Hepatocyte (in vitro differentiated cells): Measurements from ENCODE around the gene ANKS3. TPM values are rescaled to one million over a fixed set of nuclear protein-coding genes. Genes with fewer than 3 reads are reported as not detected.

Experiments used
- DNase-seq: peaks from one replicate; pipeline ENCODE4 v3.0.0-alpha.2; 2016; ENCODE audit warnings: low spot score
- H2AFZ ChIP-seq: fragments of 200-600 bp; sonication (generic); 2 replicates; pipeline ENCODE4 v1.6.0; 2016; ENCODE audit warnings: antibody characterized with exemption, mild to moderate bottlenecking
- H3K27ac ChIP-seq: fragments of 200-600 bp; sonication (generic); 2 replicates; pipeline ENCODE4 v1.5.1; 2016; ENCODE audit warnings: mild to moderate bottlenecking
- H3K27me3 ChIP-seq: fragments of 200-600 bp; sonication (generic); 2 replicates; pipeline ENCODE4 v1.6.1; 2016
- H3K36me3 ChIP-seq: fragments of 200-600 bp; sonication (generic); replicated peaks from 2 replicates; pipeline ENCODE4 v1.5.1; 2016; ENCODE audit warnings: low read depth; ENCODE audit not compliant: insufficient read depth
- H3K4me1 ChIP-seq: fragments of 200-600 bp; sonication (generic); 2 replicates; pipeline ENCODE4 v1.5.1; 2016; ENCODE audit warnings: mild to moderate bottlenecking, moderate library complexity; ENCODE audit not compliant: insufficient read depth
- H3K4me2 ChIP-seq: fragments of 200-600 bp; sonication (generic); 2 replicates; pipeline ENCODE4 v1.6.0; 2016
- H3K4me3 ChIP-seq: fragments of 200-600 bp; sonication (generic); 2 replicates; pipeline ENCODE4 v1.5.1; 2016; ENCODE audit warnings: mild to moderate bottlenecking
- H3K79me2 ChIP-seq: fragments of 200-600 bp; sonication (generic); 2 replicates; pipeline ENCODE4 v1.6.0; 2017; ENCODE audit warnings: mild to moderate bottlenecking
- H3K9me2 ChIP-seq: fragments of 200-600 bp; sonication (generic); replicated peaks from 2 replicates; pipeline ENCODE4 v1.6.0; 2017; ENCODE audit warnings: mild to moderate bottlenecking; ENCODE audit not compliant: insufficient read depth
- H3K9me3 ChIP-seq: fragments of 200-600 bp; sonication (generic); 2 replicates; pipeline ENCODE4 v1.5.1; 2016; ENCODE audit warnings: low read depth, mild to moderate bottlenecking
- H4K20me1 ChIP-seq: fragments of 200-600 bp; sonication (generic); 2 replicates; pipeline ENCODE4 v1.6.0; 2016; ENCODE audit warnings: mild to moderate bottlenecking; ENCODE audit not compliant: insufficient read depth, poor library complexity, severe bottlenecking
- CTCF ChIP-seq: fragments of 200-600 bp; sonication (generic); IDR thresholded peaks from 2 replicates; pipeline ENCODE4 v1.5.1; 2016; ENCODE audit warnings: antibody characterized with exemption, mild to moderate bottlenecking; ENCODE audit not compliant: poor library complexity
- EZH2 ChIP-seq: fragments of 200-600 bp; sonication (generic); IDR thresholded peaks from 2 replicates; pipeline ENCODE4 v1.6.1; 2016; ENCODE audit warnings: antibody characterized with exemption, mild to moderate bottlenecking, borderline replicate concordance
- EZH2phosphoT487 ChIP-seq: fragments of 200-600 bp; sonication (generic); IDR thresholded peaks from one replicate; pipeline ENCODE4 v1.6.1; 2018; ENCODE audit warnings: antibody characterized with exemption, mild to moderate bottlenecking, low read depth, moderate library complexity; ENCODE audit not compliant: unreplicated experiment, severe bottlenecking
- WGBS: methylation state at CpG from one replicate; pipeline ENCODE4 v1.1.6; 2016; ENCODE audit warnings: low lambda C conversion rate; ENCODE audit errors: missing lambda C conversion rate; 5-methylcytosine and 5-hydroxymethylcytosine counted together
- polyA plus RNA-seq: library from polyadenylated mRNA; unstranded; fragments of >200 nt; fragmentation: Nextera tagmentation; extraction: Ambion mirVana; gene quantifications from 2 replicates; pipeline ENCODE4 v1.2.1, GENCODE V29; 2016
- total RNA-seq: library from RNA; depleted of rRNA; stranded (reverse); fragments of >200 nt; gene quantifications from 2 replicates; pipeline ENCODE4 v1.2.3, GENCODE V29; 2014

The ANKS3 gene
- total and polyA plus RNA-seq, 2 experiments from 2014 or later = 11.7 to 17.4 TPM

GRCh38 chr16:4748682-4749411, 14.8 kb upstream of the ANKS3 start:
- H2AFZ ChIP-seq = no peak overlapping the region
- no peaks in the 10 kb centered on the region for H3K4me1 ChIP-seq
- H3K27ac ChIP-seq = no peak overlapping the region
- no peaks in the 10 kb centered on the region for H4K20me1 ChIP-seq
- no peaks in the 10 kb centered on the region for H3K27me3 ChIP-seq
- 95% methylated on average over 16 of the region's 16 CpGs for WGBS
- no peak overlapping the region for H3K4me2 ChIP-seq
- H3K9me2 ChIP-seq = no peaks in the 10 kb centered on the region
- no peak for DNase-seq
- H3K9me3 ChIP-seq = no peaks in the 10 kb centered on the region
- H3K4me3 ChIP-seq = no peak overlapping the region
- TF ChIP-seq EZH2 (no peak), CTCF (no peak), EZH2phosphoT487 (no peak)
- no peaks in the 10 kb centered on the region for H3K36me3 ChIP-seq
- H3K79me2 ChIP-seq = no peaks in the 10 kb centered on the region

GRCh38 chr16:4747906-4748681, 14.0 kb upstream of the ANKS3 start:
- 94% methylated on average over 14 of the region's 14 CpGs for WGBS
- Histone ChIP-seq H3K9me3 (no peaks in the 10 kb centered on the region), H3K4me3 (no peak overlapping the region), H4K20me1 (no peaks in the 10 kb centered on the region), H3K27ac (no peak overlapping the region), H3K27me3 (no peaks in the 10 kb centered on the region), H3K4me2 (no peak overlapping the region), H3K79me2 (no peaks in the 10 kb centered on the region), H3K36me3 (no peaks in the 10 kb centered on the region), H3K9me2 (no peaks in the 10 kb centered on the region), H2AFZ (no peak overlapping the region), H3K4me1 (no peaks in the 10 kb centered on the region)
- TF ChIP-seq EZH2phosphoT487 = no peak
- TF ChIP-seq CTCF = no peak
- TF ChIP-seq EZH2 = no peak
- DNase-seq = no peak

- H2AFZ ChIP-seq = no peak overlapping the region
- H3K27ac ChIP-seq = no peak overlapping the region
- WGBS = 72% methylated on average over 15 of the region's 15 CpGs
Observed at GRCh38 chr16:4746991-4747574, 13.0 kb upstream of the ANKS3 start.

More at GRCh38 chr16:4746991-4747574, 13.0 kb upstream of the ANKS3 start:
- H3K9me2 ChIP-seq = no peaks in the 10 kb centered on the region
- H3K4me2 ChIP-seq = no peak overlapping the region
- DNase-seq = no peak
- no peaks in the 10 kb centered on the region for H3K36me3 ChIP-seq
- no peaks in the 10 kb centered on the region for H3K79me2 ChIP-seq
- no peaks in the 10 kb centered on the region for H3K9me3 ChIP-seq
- TF ChIP-seq CTCF (no peak), EZH2phosphoT487 (no peak), EZH2 (no peak)
- H3K27me3 ChIP-seq = no peaks in the 10 kb centered on the region
- no peak overlapping the region for H3K4me3 ChIP-seq
- no peaks in the 10 kb centered on the region for H4K20me1 ChIP-seq
- H3K4me1 ChIP-seq = no peaks in the 10 kb centered on the region
